ENCODE data around the gene PIM1.

PIM1 gene

DNA sequence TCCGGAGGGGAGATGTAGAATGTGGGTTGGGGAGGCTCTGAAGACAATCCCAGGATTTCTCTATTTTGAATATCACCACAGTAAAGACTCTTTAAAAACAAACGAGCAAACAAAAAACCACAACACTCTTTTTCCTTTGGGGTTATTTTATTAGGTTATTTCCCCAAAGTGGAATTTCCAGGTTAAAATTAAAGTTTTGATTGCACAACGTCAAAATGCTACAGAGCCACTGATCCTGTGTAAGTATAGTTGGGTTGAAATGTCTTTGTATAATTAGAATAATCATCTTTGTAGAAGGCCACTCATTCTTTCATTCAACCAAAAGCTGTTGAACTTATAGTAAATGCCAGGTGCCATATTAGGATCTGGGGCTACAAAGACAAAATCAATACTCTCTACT, 19.6 kb upstream of the PIM1 start:
- Mint-ChIP-seq H3K27ac (no peak overlapping the region), H3K36me3 (no peaks in the 10 kb centered on the region), H3K9me3 (no peaks in the 10 kb centered on the region), H3K4me3 (no peak overlapping the region), H3K4me1 (peaks cover 21% of the 10 kb centered on the region)
- ATAC-seq: no peak
- no peak for DNase-seq (ENCODE audit: low spot score in 2 of 2)

DNA sequence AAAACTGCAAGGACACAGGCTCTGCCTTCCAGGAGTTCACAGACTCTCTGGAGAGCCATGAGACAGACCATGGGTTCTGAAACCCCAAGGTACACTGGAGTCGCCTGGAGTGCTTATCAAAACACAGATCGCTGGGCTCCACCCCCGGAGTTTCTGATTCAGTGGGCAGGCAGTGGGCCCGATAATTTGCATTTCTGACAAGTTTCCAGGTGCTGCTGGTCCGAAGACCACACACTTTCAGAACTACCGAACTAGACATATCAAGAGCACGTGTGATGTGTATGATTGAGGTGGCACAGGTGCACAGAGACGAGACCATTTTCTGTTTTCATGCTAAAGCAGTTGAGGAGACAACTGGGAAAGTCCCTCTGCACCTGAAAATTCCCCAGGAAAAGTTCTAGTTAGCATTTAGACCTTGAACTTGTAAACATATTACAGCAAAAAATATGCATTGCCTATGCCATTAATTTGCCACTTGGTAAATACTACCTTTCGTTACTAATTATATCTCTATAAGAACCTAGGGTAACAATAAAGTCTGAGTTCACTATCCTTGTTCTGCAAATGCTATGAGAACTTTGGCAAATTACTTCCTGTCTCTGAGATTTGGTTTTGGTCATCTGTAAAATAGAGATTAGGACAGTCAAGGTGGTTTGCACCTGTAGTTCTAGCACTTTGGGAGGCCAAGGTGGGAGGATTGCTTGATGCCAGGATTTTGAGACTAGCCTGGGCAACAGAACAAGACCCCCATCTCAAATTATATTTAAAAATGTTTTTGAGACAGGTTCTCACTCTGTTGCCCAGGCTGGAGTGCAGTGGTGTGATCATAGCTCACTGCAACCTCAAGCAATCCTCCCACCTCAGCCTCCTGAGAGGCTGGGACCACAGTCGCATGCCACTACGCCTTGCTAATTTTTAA, 14.3 kb upstream of the PIM1 start:
- H3K27ac Mint-ChIP-seq: peak overlapping the region; percentile 24
- DNase-seq (ENCODE audit: low spot score in 2 of 2): peak in 1 of 2 donors; percentile 74
- no peaks in the 10 kb centered on the region for H3K9me3 Mint-ChIP-seq
- H3K4me3 Mint-ChIP-seq: peak overlapping the region; percentile 12
- H3K4me1 Mint-ChIP-seq: peaks cover 19% of the 10 kb centered on the region
- no peaks in the 10 kb centered on the region for H3K36me3 Mint-ChIP-seq
- peak; percentile 88 for ATAC-seq

- ATAC-seq (no peak), DNase-seq (ENCODE audit: low spot score in 2 of 2) (no peak)
- Mint-ChIP-seq H3K36me3 (no peaks in the 10 kb centered on the region), H3K4me3 (no peak overlapping the region), H3K27ac (no peak overlapping the region), H3K4me1 (peaks cover 18% of the 10 kb centered on the region), H3K9me3 (no peaks in the 10 kb centered on the region)
These were observed 11.4 kb upstream of the PIM1 start for GRCh38 chr6:37158508-37158907.

DNA sequence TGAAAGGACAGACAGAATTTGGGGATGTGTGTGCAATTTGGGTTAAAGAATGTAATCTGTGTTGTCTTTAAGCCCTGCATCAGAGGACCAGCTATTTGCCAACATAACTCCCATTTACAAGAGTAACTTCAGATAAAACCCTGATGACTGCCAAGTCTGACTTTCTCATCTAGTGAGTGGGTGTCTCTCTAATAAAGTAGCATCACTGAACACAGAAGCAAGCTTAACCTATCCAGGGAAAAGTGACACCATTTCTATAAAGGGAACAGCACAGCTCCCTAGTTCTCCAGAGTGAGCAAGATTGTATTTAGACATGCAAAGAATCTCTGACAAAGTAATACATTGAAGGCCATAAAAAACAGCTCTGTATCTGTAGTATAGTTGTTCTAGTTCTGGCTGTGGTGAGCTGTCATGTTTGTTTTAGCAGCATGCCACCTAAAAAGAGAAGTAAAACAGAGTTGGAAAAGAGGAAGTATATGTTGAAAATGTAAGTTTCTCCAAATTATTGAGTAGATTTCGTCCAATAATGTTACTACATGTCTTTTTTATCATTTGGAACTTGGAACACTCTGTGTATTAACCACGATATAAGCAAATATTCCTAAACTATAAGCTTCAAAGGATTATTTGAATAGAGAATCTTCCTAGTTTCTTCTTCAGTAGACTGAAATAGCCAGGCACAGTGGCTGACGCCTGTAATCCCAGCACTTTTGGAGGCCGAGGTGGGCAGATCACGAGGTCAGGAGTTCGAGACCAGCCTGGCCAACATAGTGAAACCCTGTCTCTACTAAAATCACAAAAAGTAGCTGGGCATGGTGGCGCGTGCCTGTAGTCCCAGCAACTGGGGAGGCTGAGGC, 8.8 kb upstream of the PIM1 start:
- no peak overlapping the region for H3K27ac Mint-ChIP-seq
- H3K9me3 Mint-ChIP-seq: no peaks in the 10 kb centered on the region
- ATAC-seq (no peak), DNase-seq (ENCODE audit: low spot score in 2 of 2) (no peak)
- no peaks in the 10 kb centered on the region for H3K36me3 Mint-ChIP-seq
- peaks cover 7% of the 10 kb centered on the region for H3K4me1 Mint-ChIP-seq
- H3K4me3 Mint-ChIP-seq: no peak overlapping the region

DNA sequence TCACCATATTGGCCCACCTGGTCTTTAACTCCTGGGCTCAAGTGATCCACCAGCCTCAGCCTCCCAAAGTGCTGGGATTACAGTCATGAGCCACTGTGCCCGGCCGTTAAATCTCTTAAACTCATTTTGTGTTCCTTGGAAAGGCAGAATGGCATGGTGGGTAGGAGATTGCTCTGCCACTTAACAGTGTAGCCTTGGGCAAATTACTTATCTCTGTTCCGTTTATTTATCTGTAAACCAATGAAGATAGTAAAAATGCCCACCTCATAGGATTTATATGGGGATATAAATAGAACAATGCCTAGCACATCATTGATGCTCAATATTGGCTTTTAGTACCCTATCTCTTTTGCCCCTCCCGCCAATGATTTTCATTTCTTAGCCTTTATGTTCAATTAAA, 7.2 kb upstream of the PIM1 start:
- DNase-seq (ENCODE audit: low spot score in 2 of 2) (no peak), ATAC-seq (no peak)
- H3K9me3 Mint-ChIP-seq: no peaks in the 10 kb centered on the region
- H3K4me1 Mint-ChIP-seq: peaks cover 10% of the 10 kb centered on the region
- no peak overlapping the region for H3K27ac Mint-ChIP-seq
- H3K4me3 Mint-ChIP-seq: no peak overlapping the region
- no peaks in the 10 kb centered on the region for H3K36me3 Mint-ChIP-seq

DNA sequence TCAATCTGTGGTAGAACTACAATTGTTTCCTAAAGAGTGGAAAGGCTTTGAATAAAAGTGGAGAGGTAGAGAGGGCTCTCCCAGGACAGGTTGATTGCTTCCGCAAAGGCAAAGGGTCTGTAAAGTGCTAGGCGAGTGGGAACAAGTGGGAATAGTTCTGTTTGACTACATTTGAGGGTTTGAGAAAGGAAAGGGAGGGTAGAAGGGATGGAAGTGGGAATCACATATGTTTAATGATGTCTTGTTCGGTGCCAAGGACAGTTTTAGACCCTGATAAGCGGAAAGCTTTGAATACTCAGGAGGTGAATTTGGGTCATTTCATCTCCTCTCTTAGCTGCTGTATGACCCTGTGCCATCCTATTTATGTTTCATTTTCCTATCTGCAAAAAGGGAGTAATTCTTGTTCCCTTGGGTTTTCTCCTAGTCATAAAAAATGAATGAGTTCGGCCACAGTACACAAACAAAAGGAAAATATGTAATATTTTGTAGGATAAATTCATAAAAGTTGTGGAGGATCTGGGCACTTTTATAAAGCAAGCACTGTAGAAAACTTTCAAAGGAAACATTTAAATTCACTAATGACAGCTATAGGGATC, 1.7 kb upstream of the PIM1 start:
- Mint-ChIP-seq H3K36me3 (peaks cover 46% of the 10 kb centered on the region), H3K4me1 (peaks cover 30% of the 10 kb centered on the region), H3K9me3 (no peaks in the 10 kb centered on the region), H3K27ac (peak overlapping the region; percentile 99), H3K4me3 (peak overlapping the region; percentile 96)
- ATAC-seq: no peak
- no peak for DNase-seq (ENCODE audit: low spot score in 2 of 2)

- Mint-ChIP-seq H3K27ac (peak overlapping the region; percentile 99), H3K36me3 (peaks cover 53% of the 10 kb centered on the region), H3K4me1 (peaks cover 37% of the 10 kb centered on the region), H3K4me3 (peak overlapping the region; percentile 96), H3K9me3 (no peaks in the 10 kb centered on the region)
- no peak for DNase-seq (ENCODE audit: low spot score in 2 of 2)
- ATAC-seq: no peak
These were observed 999 bp upstream of the PIM1 start for GRCh38 chr6:37168811-37169495.

- Mint-ChIP-seq H3K4me1 (peaks cover 52% of the 10 kb centered on the region), H3K27ac (peak overlapping the region; percentile 99), H3K9me3 (no peaks in the 10 kb centered on the region), H3K4me3 (peak overlapping the region; percentile 96), H3K36me3 (peaks cover 69% of the 10 kb centered on the region)
- peak; percentile 11 for ATAC-seq
- DNase-seq (ENCODE audit: low spot score in 2 of 2): peak; percentile 56 to 86
These were observed 585 bp downstream of the PIM1 start for GRCh38 chr6:37170273-37171200.

DNA sequence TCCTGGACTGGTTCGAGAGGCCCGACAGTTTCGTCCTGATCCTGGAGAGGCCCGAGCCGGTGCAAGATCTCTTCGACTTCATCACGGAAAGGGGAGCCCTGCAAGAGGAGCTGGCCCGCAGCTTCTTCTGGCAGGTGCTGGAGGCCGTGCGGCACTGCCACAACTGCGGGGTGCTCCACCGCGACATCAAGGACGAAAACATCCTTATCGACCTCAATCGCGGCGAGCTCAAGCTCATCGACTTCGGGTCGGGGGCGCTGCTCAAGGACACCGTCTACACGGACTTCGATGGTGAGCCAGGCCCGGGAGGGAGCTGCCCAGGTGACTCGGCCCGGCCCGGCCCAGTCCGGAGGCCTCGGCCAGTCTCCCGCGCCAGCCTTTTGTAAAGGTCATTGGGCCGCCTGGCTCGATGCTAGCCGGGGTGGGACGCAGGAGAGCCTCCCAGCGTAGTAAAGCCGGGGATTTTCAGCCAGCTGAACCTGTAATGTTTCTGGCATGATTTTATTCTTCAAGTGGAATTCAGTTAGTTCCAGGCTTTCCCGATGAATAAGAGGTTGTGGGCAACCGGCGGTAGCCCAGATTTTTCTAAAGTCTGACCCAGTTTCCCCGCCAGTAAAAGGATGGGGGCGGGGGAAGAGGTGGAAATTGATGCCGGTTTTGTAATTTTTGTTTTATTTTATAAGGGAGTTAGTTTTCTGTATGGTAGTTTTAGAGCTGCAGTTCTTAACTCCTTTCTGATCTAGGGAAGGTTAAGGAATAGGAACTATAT, 1.4 kb downstream of the PIM1 start:
- Mint-ChIP-seq H3K27ac (peak overlapping the region; percentile 98), H3K9me3 (no peaks in the 10 kb centered on the region), H3K4me3 (peak overlapping the region; percentile 96), H3K4me1 (peaks cover 61% of the 10 kb centered on the region), H3K36me3 (peaks cover 78% of the 10 kb centered on the region)
- peak; percentile 30 to 70 for DNase-seq (ENCODE audit: low spot score in 2 of 2)
- ATAC-seq: no peak

GRCh38 chr6:37171970-37172812, 2.2 kb downstream of the PIM1 start:
- peaks cover 65% of the 10 kb centered on the region for H3K4me1 Mint-ChIP-seq
- peak; percentile 14 for ATAC-seq
- H3K4me3 Mint-ChIP-seq: peak overlapping the region; percentile 96
- peaks cover 86% of the 10 kb centered on the region for H3K36me3 Mint-ChIP-seq
- no peaks in the 10 kb centered on the region for H3K9me3 Mint-ChIP-seq
- DNase-seq (ENCODE audit: low spot score in 2 of 2): peak; percentile 86 to 96
- peak overlapping the region; percentile 98 for H3K27ac Mint-ChIP-seq

DNA sequence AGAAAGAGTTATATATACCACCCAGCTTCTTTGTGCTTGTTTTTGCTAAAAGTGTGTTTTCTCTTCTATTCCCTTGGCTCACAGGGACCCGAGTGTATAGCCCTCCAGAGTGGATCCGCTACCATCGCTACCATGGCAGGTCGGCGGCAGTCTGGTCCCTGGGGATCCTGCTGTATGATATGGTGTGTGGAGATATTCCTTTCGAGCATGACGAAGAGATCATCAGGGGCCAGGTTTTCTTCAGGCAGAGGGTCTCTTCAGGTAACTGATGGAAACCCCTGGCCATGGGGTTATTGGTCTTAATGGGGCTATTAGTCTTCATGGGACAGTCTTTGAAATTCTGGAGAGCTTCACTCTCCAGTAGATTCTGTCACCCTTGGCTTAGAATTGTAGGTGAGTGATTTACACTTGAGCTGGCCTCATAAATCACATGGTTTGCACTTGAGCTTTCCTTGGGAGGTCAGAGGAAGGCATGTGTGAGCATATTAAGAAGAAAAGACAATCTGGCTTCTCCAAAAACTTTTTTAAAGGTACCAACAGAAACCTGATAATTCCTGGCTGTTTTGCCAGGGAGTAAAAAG, 3.0 kb downstream of the PIM1 start:
- H3K27ac Mint-ChIP-seq: peak overlapping the region; percentile 98

DNA sequence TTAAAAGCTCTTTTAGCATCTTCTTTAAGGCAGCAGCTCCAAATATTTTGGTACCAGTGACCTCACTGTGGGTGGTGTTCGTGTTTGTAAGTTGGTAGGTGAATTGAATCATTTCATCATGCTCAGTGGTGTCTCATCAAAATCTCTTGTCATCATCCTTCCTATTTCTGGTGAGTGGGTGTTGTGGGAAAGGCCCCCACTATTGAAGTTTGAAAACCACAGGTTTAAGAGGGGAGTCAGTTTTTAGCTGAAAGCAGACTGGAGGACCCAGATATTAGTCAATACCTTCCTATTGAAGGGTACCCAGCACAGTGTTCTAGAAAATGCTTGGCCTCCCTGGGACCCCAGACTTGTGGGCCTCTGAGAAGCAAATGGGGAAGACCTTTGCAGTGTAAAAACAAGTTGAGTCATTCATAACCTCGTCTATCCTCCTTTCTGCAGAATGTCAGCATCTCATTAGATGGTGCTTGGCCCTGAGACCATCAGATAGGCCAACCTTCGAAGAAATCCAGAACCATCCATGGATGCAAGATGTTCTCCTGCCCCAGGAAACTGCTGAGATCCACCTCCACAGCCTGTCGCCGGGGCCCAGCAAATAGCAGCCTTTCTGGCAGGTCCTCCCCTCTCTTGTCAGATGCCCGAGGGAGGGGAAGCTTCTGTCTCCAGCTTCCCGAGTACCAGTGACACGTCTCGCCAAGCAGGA, 3.7 kb downstream of the PIM1 start:
- peak; percentile 54 for ATAC-seq
- Mint-ChIP-seq H3K4me3 (peak overlapping the region; percentile 96), H3K36me3 (peaks cover 90% of the 10 kb centered on the region), H3K27ac (peak overlapping the region; percentile 98), H3K9me3 (no peaks in the 10 kb centered on the region), H3K4me1 (peaks cover 65% of the 10 kb centered on the region)
- peak; percentile 45 to 83 for DNase-seq (ENCODE audit: low spot score in 2 of 2)

More for the DNA sequence above, 3.0 kb downstream of the PIM1 start:
- Mint-ChIP-seq H3K4me3 (peak overlapping the region; percentile 96), H3K9me3 (no peaks in the 10 kb centered on the region), H3K36me3 (peaks cover 90% of the 10 kb centered on the region), H3K4me1 (peaks cover 68% of the 10 kb centered on the region)
- ATAC-seq (no peak), DNase-seq (ENCODE audit: low spot score in 2 of 2) (no peak)

Data from stimulated activated effector memory CD8-positive, alpha-beta T cell treated with anti-CD3 and anti-CD28 coated beads, Interleukin-12 subunit alpha, Interleukin-12 subunit beta, amount 100 ng/mL, for 72 hours (primary cell).